ENCODE measurements around the gene PUM2. TPM values are rescaled to one million over a fixed set of nuclear protein-coding genes. Genes with fewer than 3 reads are reported as not detected.

The PUM2 gene
- total RNA-seq, 1 donor from 2014 or later, result 122 TPM

- Mint-ChIP-seq H3K4me1 (peaks cover 44% of the 10 kb centered on the region), H3K36me3 (peaks cover 26% of the 10 kb centered on the region), H3K27me3 (ENCODE audit: low read depth) (no peaks in the 10 kb centered on the region), H3K9me3 (no peaks in the 10 kb centered on the region), H3K4me3 (no peak overlapping the region), H3K27ac (peak overlapping the region; percentile 74)
- no peak for DNase-seq (ENCODE audit: low spot score in 2 of 2, unreplicated experiment in 2 of 2)
- no peak for TF ChIP-seq CTCF (IDR thresholded peaks at IDR 0.05; ENCODE audit: unreplicated experiment)
Measured at GRCh38 chr2:20198796-20199632, 151.6 kb downstream of the PUM2 start.

Other genes with a start within 250 kb of the PUM2 start
- gene SDC1, start 125.7 kb downstream of the PUM2 start, total RNA-seq, result 45.5 to 50.7 TPM (median 48.3 TPM) in 3 replicates
- 82.9 to 88.6 TPM (median 85.9 TPM) in 3 replicates for gene RHOB, start 96.2 kb upstream of the PUM2 start, total RNA-seq